A673 (cell line): ENCODE results near the gene INO80B. TPM values are rescaled to one million over a fixed set of nuclear protein-coding genes. Genes with fewer than 3 reads are reported as not detected.

Experiments used
- BruUV-seq: library from RNA; stranded (reverse); fragments of 400-500 nt; replicated peaks from 2 replicates; lab custom pipeline; 2021; lab: Mats Ljungman, UMichigan
- CTCF ChIA-PET: fragments of 300-600 bp; sonication (Branson Sonifier 250); formaldehyde crosslinking; loops from one replicate; lab custom pipeline; 2022; ENCODE audit warnings: antibody characterized with exemption; lab: Charles Lee
- POLR2A ChIA-PET: fragments of 300-600 bp; sonication (Branson Sonifier 250); formaldehyde crosslinking; loops from one replicate; lab custom pipeline; 2022; ENCODE audit warnings: antibody characterized with exemption; ENCODE audit not compliant: low non-redundant PET; lab: Charles Lee
- DNase-seq: peaks from one replicate; pipeline ENCODE4 v3.0.0-alpha.2; 2015; ENCODE audit warnings: low spot score
- H3K27ac ChIP-seq: fragments of 200-600 bp; sonication (generic); 2 replicates; pipeline ENCODE4 v1.5.1; 2016; ENCODE audit warnings: mixed run types, low read depth, mild to moderate bottlenecking, mixed read lengths, antibody characterized with exemption, low read length; ENCODE audit not compliant: poor library complexity, severe bottlenecking
- H3K27me3 ChIP-seq: fragments of 200-600 bp; sonication (generic); replicated peaks from 2 replicates; pipeline ENCODE4 v1.6.1; 2017; ENCODE audit warnings: mixed run types, low read depth, mild to moderate bottlenecking, mixed read lengths, antibody characterized with exemption, low read length; ENCODE audit not compliant: insufficient read depth, poor library complexity
- H3K36me3 ChIP-seq: fragments of 200-600 bp; sonication (generic); 2 replicates; pipeline ENCODE4 v1.6.1; 2016; ENCODE audit warnings: mixed run types, mild to moderate bottlenecking, mixed read lengths, antibody characterized with exemption, low read length; ENCODE audit not compliant: insufficient read depth, poor library complexity, severe bottlenecking
- H3K4me1 ChIP-seq: fragments of 200-600 bp; sonication (generic); 2 replicates; pipeline ENCODE4 v1.6.1; 2017; ENCODE audit warnings: mixed run types, mild to moderate bottlenecking, mixed read lengths, antibody characterized with exemption, low read length; ENCODE audit not compliant: insufficient read depth, poor library complexity, severe bottlenecking
- H3K4me3 ChIP-seq: fragments of 200-600 bp; sonication (generic); 2 replicates; pipeline ENCODE4 v1.5.1; 2016; ENCODE audit warnings: low read depth, mixed run types, mild to moderate bottlenecking, mixed read lengths, low read length; ENCODE audit not compliant: poor library complexity, severe bottlenecking
- H3K9me3 ChIP-seq: fragments of 200-600 bp; sonication (generic); 2 replicates; pipeline ENCODE4 v1.6.1; 2016; ENCODE audit warnings: mixed run types, low read depth, mild to moderate bottlenecking, mixed read lengths, antibody characterized with exemption, low read length; ENCODE audit not compliant: poor library complexity, severe bottlenecking
- CTCF ChIP-seq: fragments of 300-800, 200-600 bp; sonication (generic); conservative IDR thresholded peaks from 2 replicates; pipeline ENCODE4 v1.5.1; 2017; ENCODE audit warnings: low read depth, mild to moderate bottlenecking, antibody characterized with exemption, low read length, moderate library complexity, mixed read lengths
- EZH2 ChIP-seq: fragments of 200-600 bp; sonication (generic); IDR thresholded peaks from 2 replicates; pipeline ENCODE4 v1.6.1; 2017; ENCODE audit warnings: borderline replicate concordance, low read depth, mild to moderate bottlenecking, mixed read lengths, antibody characterized with exemption, low read length; ENCODE audit not compliant: poor library complexity, severe bottlenecking
- intact Hi-C: fragments of 100-400 bp; cut with micrococcal nuclease; formaldehyde crosslinking; loops from one replicate; pipeline ENCODE4 v1.10.0; 2022; ENCODE audit not compliant: unreplicated experiment
- total RNA-seq: library from RNA; stranded (reverse); gene quantifications from 2 replicates; pipeline ENCODE4 v1.2.3, GENCODE V29; 2021

Gene INO80B
- total RNA-seq, 1 experiment from 2014 or later: 29.9 TPM

GRCh38 chr2:74504591-74504990 is 49.7 kb downstream of the INO80B start:
- H3K36me3 ChIP-seq: peaks cover 14% of the 10 kb centered on the region
- CTCF ChIA-PET: no interaction called here
- no peak overlapping the region for H3K4me3 ChIP-seq
- DNase-seq: no peak
- no peak overlapping the region for H3K27ac ChIP-seq
- intact Hi-C loops: no loop called here
- no peak for TF ChIP-seq EZH2
- no peak for TF ChIP-seq CTCF
- H3K4me1 ChIP-seq: peaks cover 13% of the 10 kb centered on the region
- peaks cover 9% of the 10 kb centered on the region for H3K27me3 ChIP-seq
- BruUV-seq: no TSS peak
- H3K9me3 ChIP-seq: no peaks in the 10 kb centered on the region
- POLR2A ChIA-PET: no interaction called here

GRCh38 chr2:74505448-74506246 is 50.8 kb downstream of the INO80B start:
- POLR2A ChIA-PET: no interaction called here
- BruUV-seq: no TSS peak
- no peaks in the 10 kb centered on the region for H3K27me3 ChIP-seq

More at GRCh38 chr2:74505448-74506246, 50.8 kb downstream of the INO80B start:
- Histone ChIP-seq H3K27ac (no peak overlapping the region), H3K4me3 (peak overlapping the region; percentile 0), H3K9me3 (no peaks in the 10 kb centered on the region), H3K4me1 (peaks cover 13% of the 10 kb centered on the region), H3K36me3 (peaks cover 14% of the 10 kb centered on the region)
- TF ChIP-seq EZH2 (no peak), CTCF (no peak)
- intact Hi-C loops: loop anchor here (2.0 kb wide), 1 partner anchor 23 kb away; the partner anchor contains the start of genes AUP1 and HTRA2
- CTCF ChIA-PET: no interaction called here
- DNase-seq: no peak
